Hepatocyte (in vitro differentiated cells): ENCODE results near the gene ZDHHC24.

Experiments
- EZH2 ChIP-seq: fragments of 200-600 bp; sonication (generic); IDR thresholded peaks from 2 replicates; pipeline ENCODE4 v1.6.1; 2016; ENCODE audit warnings: antibody characterized with exemption, mild to moderate bottlenecking, borderline replicate concordance
- EZH2phosphoT487 ChIP-seq: fragments of 200-600 bp; sonication (generic); IDR thresholded peaks from one replicate; pipeline ENCODE4 v1.6.1; 2018; ENCODE audit warnings: antibody characterized with exemption, mild to moderate bottlenecking, low read depth, moderate library complexity; ENCODE audit not compliant: unreplicated experiment, severe bottlenecking
- TF ChIP-seq, protein P1 (sequence below): fragments of 200-600 bp; sonication (generic); IDR thresholded peaks from 2 replicates; pipeline ENCODE4 v1.5.1; 2016; ENCODE audit warnings: antibody characterized with exemption, mild to moderate bottlenecking; ENCODE audit not compliant: poor library complexity

DNA sequence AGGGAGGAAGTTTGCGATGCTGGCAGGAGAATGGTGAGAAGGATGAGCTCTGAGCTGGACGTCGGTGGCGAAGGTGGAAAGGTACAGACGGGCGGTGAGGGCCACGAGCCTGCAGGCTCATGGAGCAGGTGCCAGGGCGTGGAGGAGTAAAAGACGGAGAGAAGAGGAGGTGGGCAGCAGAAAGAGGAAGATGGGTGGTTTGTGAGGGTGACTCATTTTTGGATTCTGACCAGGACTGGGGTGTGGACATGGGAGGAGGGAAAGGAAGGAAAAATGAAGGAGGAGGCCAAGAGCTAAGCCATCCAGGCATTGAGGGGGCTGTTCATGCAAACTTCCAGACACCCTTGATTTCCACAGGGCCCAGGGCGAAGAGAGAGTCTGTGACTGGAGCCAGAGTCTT is 3.5 kb downstream of the ZDHHC24 start:
- TF ChIP-seq, protein P1, sequence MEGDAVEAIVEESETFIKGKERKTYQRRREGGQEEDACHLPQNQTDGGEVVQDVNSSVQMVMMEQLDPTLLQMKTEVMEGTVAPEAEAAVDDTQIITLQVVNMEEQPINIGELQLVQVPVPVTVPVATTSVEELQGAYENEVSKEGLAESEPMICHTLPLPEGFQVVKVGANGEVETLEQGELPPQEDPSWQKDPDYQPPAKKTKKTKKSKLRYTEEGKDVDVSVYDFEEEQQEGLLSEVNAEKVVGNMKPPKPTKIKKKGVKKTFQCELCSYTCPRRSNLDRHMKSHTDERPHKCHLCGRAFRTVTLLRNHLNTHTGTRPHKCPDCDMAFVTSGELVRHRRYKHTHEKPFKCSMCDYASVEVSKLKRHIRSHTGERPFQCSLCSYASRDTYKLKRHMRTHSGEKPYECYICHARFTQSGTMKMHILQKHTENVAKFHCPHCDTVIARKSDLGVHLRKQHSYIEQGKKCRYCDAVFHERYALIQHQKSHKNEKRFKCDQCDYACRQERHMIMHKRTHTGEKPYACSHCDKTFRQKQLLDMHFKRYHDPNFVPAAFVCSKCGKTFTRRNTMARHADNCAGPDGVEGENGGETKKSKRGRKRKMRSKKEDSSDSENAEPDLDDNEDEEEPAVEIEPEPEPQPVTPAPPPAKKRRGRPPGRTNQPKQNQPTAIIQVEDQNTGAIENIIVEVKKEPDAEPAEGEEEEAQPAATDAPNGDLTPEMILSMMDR = no peak
- no peak for TF ChIP-seq EZH2phosphoT487
- TF ChIP-seq EZH2 = no peak
